BLaER1 (cell line): ENCODE data around the gene CLSTN2.

Experiments used
- H3K27ac ChIP-seq: shearing (Covaris generic); formaldehyde crosslinking; 2 replicates; pipeline ENCODE4 v1.8.1; 2022
- H3K27me3 ChIP-seq: shearing (Covaris generic); formaldehyde crosslinking; 2 replicates; pipeline ENCODE4 v1.8.1; 2022
- H3K36me3 ChIP-seq: shearing (Covaris generic); formaldehyde crosslinking; 2 replicates; pipeline ENCODE4 v1.8.1; 2022
- H3K4me1 ChIP-seq: shearing (Covaris generic); formaldehyde crosslinking; 2 replicates; pipeline ENCODE4 v1.8.1; 2022
- H3K4me2 ChIP-seq: shearing (Covaris generic); formaldehyde crosslinking; 2 replicates; pipeline ENCODE4 v1.8.1; 2022
- H3K4me3 ChIP-seq: shearing (Covaris generic); formaldehyde crosslinking; 2 replicates; pipeline ENCODE4 v1.8.1; 2022
- H3K9ac ChIP-seq: shearing (Covaris generic); formaldehyde crosslinking; 2 replicates; pipeline ENCODE4 v1.8.1; 2022
- H3K9me3 ChIP-seq: shearing (Covaris generic); formaldehyde crosslinking; 2 replicates; pipeline ENCODE4 v1.8.1; 2022
- H4K20me1 ChIP-seq: shearing (Covaris generic); formaldehyde crosslinking; 2 replicates; pipeline ENCODE4 v1.8.1; 2022
- Cebpa-rat ChIP-seq: shearing (Covaris generic); IDR thresholded peaks from 2 replicates; pipeline ENCODE4 v1.8.1; 2022

Gene CLSTN2

GRCh38 chr3:139941580-139941979 lies 6.6 kb downstream of the CLSTN2 start:
- no peak for TF ChIP-seq Cebpa-rat
- Histone ChIP-seq H3K27ac (no peak overlapping the region), H3K27me3 (peaks cover 9% of the 10 kb centered on the region), H4K20me1 (0 out of 2 replicates have a peak, but pooled peaks cover under 1% of the 10 kb centered on the region), H3K4me1 (peaks cover 5% of the 10 kb centered on the region), H3K9me3 (no peaks in the 10 kb centered on the region), H3K4me2 (no peak overlapping the region), H3K9ac (no peak overlapping the region), H3K36me3 (no peaks in the 10 kb centered on the region), H3K4me3 (no peak overlapping the region)

GRCh38 chr3:139944256-139944910 lies 9.4 kb downstream of the CLSTN2 start:
- no peak overlapping the region for H3K27ac ChIP-seq
- no peaks in the 10 kb centered on the region for H4K20me1 ChIP-seq
- H3K9me3 ChIP-seq, result no peaks in the 10 kb centered on the region
- H3K36me3 ChIP-seq, result no peaks in the 10 kb centered on the region
- no peak overlapping the region for H3K4me2 ChIP-seq
- TF ChIP-seq Cebpa-rat, result no peak
- no peaks in the 10 kb centered on the region for H3K27me3 ChIP-seq
- H3K4me1 ChIP-seq, result no peaks in the 10 kb centered on the region
- H3K4me3 ChIP-seq, result no peak overlapping the region
- H3K9ac ChIP-seq, result no peak overlapping the region

GRCh38 chr3:139945386-139945785 lies 10.4 kb downstream of the CLSTN2 start:
- Histone ChIP-seq H3K9me3 (no peaks in the 10 kb centered on the region), H3K9ac (no peak overlapping the region), H3K27me3 (no peaks in the 10 kb centered on the region), H3K36me3 (no peaks in the 10 kb centered on the region), H3K4me3 (no peak overlapping the region), H4K20me1 (no peaks in the 10 kb centered on the region), H3K27ac (no peak overlapping the region), H3K4me1 (no peaks in the 10 kb centered on the region), H3K4me2 (no peak overlapping the region)
- TF ChIP-seq Cebpa-rat, result no peak

- Histone ChIP-seq H3K4me2 (no peak overlapping the region), H3K9ac (no peak overlapping the region), H3K36me3 (no peaks in the 10 kb centered on the region), H3K4me1 (no peaks in the 10 kb centered on the region), H3K9me3 (no peaks in the 10 kb centered on the region), H3K27me3 (no peaks in the 10 kb centered on the region), H4K20me1 (no peaks in the 10 kb centered on the region), H3K27ac (no peak overlapping the region), H3K4me3 (no peak overlapping the region)
- TF ChIP-seq Cebpa-rat, result no peak
Observed at GRCh38 chr3:139945942-139946341, 11.0 kb downstream of the CLSTN2 start.

GRCh38 chr3:139948467-139948866 lies 13.5 kb downstream of the CLSTN2 start:
- Histone ChIP-seq H3K9me3 (no peaks in the 10 kb centered on the region), H4K20me1 (no peaks in the 10 kb centered on the region), H3K4me2 (no peak overlapping the region), H3K4me1 (no peaks in the 10 kb centered on the region), H3K9ac (no peak overlapping the region), H3K36me3 (no peaks in the 10 kb centered on the region), H3K4me3 (no peak overlapping the region), H3K27ac (no peak overlapping the region), H3K27me3 (no peaks in the 10 kb centered on the region)
- no peak for TF ChIP-seq Cebpa-rat

GRCh38 chr3:139948898-139949297 lies 13.9 kb downstream of the CLSTN2 start:
- Histone ChIP-seq H3K4me1 (no peaks in the 10 kb centered on the region), H3K9me3 (no peaks in the 10 kb centered on the region), H3K27ac (no peak overlapping the region), H3K9ac (no peak overlapping the region), H3K36me3 (no peaks in the 10 kb centered on the region), H4K20me1 (no peaks in the 10 kb centered on the region), H3K4me2 (no peak overlapping the region), H3K27me3 (no peaks in the 10 kb centered on the region), H3K4me3 (no peak overlapping the region)
- no peak for TF ChIP-seq Cebpa-rat

- H3K27ac ChIP-seq, result no peak overlapping the region
- no peak overlapping the region for H3K9ac ChIP-seq
- no peaks in the 10 kb centered on the region for H3K4me1 ChIP-seq
- H3K9me3 ChIP-seq, result no peaks in the 10 kb centered on the region
- H3K4me3 ChIP-seq, result no peak overlapping the region
- H3K4me2 ChIP-seq, result no peak overlapping the region
- H4K20me1 ChIP-seq, result no peaks in the 10 kb centered on the region
- no peaks in the 10 kb centered on the region for H3K36me3 ChIP-seq
- TF ChIP-seq Cebpa-rat, result no peak
- no peaks in the 10 kb centered on the region for H3K27me3 ChIP-seq
Observed at GRCh38 chr3:139953131-139953910, 18.3 kb downstream of the CLSTN2 start.

- Histone ChIP-seq H4K20me1 (no peaks in the 10 kb centered on the region), H3K36me3 (no peaks in the 10 kb centered on the region), H3K27me3 (no peaks in the 10 kb centered on the region), H3K4me1 (no peaks in the 10 kb centered on the region), H3K9me3 (no peaks in the 10 kb centered on the region), H3K4me3 (no peak overlapping the region), H3K4me2 (no peak overlapping the region), H3K27ac (no peak overlapping the region), H3K9ac (no peak overlapping the region)
- TF ChIP-seq Cebpa-rat, result no peak
Observed at GRCh38 chr3:139954146-139954860, 19.3 kb downstream of the CLSTN2 start.

- no peak for TF ChIP-seq Cebpa-rat
- no peak overlapping the region for H3K4me2 ChIP-seq
- no peak overlapping the region for H3K9ac ChIP-seq
- no peaks in the 10 kb centered on the region for H3K36me3 ChIP-seq
- no peaks in the 10 kb centered on the region for H3K4me1 ChIP-seq
- no peaks in the 10 kb centered on the region for H3K9me3 ChIP-seq
- no peaks in the 10 kb centered on the region for H3K27me3 ChIP-seq
- no peak overlapping the region for H3K4me3 ChIP-seq
- H4K20me1 ChIP-seq, result no peaks in the 10 kb centered on the region
- H3K27ac ChIP-seq, result no peak overlapping the region
Observed at GRCh38 chr3:139957844-139958243, 22.9 kb downstream of the CLSTN2 start.

- no peaks in the 10 kb centered on the region for H4K20me1 ChIP-seq
- H3K27me3 ChIP-seq, result no peaks in the 10 kb centered on the region
- H3K4me3 ChIP-seq, result no peak overlapping the region
- no peak overlapping the region for H3K4me2 ChIP-seq
- H3K27ac ChIP-seq, result no peak overlapping the region
- no peaks in the 10 kb centered on the region for H3K9me3 ChIP-seq
- no peaks in the 10 kb centered on the region for H3K36me3 ChIP-seq
- TF ChIP-seq Cebpa-rat, result no peak
- H3K4me1 ChIP-seq, result no peaks in the 10 kb centered on the region
- no peak overlapping the region for H3K9ac ChIP-seq
Observed at GRCh38 chr3:139969386-139969785, 34.4 kb downstream of the CLSTN2 start.
